Right atrium auricular region (tissue), 2 donors: ENCODE results near the gene NOS1. TPM values are rescaled to one million over a fixed set of nuclear protein-coding genes. Genes with fewer than 3 reads are reported as not detected.
A peak's percentile ranks its signal among the peaks of the same experiment; 100 is the strongest.

Source experiments
- DNase-seq: peaks from one replicate; pipeline ENCODE4 v3.0.0-alpha.2; 2019; ENCODE audit warnings: low spot score
- H3K27ac ChIP-seq, 2 donors: fragments of 200-600 bp; sonication (generic); 1 replicate in 1 of 2; 2 replicates in 1 of 2; pipeline ENCODE4 v1.5.1; 2016 to 2019
- H3K27me3 ChIP-seq, 2 donors: fragments of 200-600 bp; sonication (generic); one replicate each; pipeline versions ENCODE4 v1.5.1 to v1.6.0; 2017 to 2019
- H3K36me3 ChIP-seq: fragments of 200-600 bp; sonication (generic); one replicate; pipeline ENCODE4 v1.5.1; 2016
- H3K4me1 ChIP-seq, 2 donors: fragments of 200-600 bp; sonication (generic); one replicate each; pipeline versions ENCODE4 v1.5.1 to v1.6.0; 2017 to 2019
- H3K4me3 ChIP-seq, 2 donors: fragments of 200-600 bp; sonication (generic); 1 replicate in 1 of 2; 2 replicates in 1 of 2; pipeline ENCODE4 v1.5.1; 2017 to 2019; ENCODE audit warnings: mild to moderate bottlenecking in 1 of 2, moderate library complexity in 1 of 2
- H3K9me3 ChIP-seq, 2 donors: fragments of 200-600 bp; sonication (generic); one replicate each; pipeline ENCODE4 v1.5.1; 2019
- total RNA-seq, 2 donors: library from RNA; depleted of rRNA; stranded (reverse); fragments of >200 nt; gene quantifications; one replicate each; pipeline ENCODE4 v1.1.0, GENCODE V29; 2016
- TF ChIP-seq, protein P1 (sequence below), 2 donors: fragments of 200-600 bp; sonication (generic); IDR thresholded peaks; one replicate each; pipeline ENCODE4 v1.5.1; 2019; ENCODE audit warnings: antibody characterized with exemption in 2 of 2

Gene NOS1
- total RNA-seq, 2 donors from 2014 or later: 0.04 to 0.67 TPM

DNA sequence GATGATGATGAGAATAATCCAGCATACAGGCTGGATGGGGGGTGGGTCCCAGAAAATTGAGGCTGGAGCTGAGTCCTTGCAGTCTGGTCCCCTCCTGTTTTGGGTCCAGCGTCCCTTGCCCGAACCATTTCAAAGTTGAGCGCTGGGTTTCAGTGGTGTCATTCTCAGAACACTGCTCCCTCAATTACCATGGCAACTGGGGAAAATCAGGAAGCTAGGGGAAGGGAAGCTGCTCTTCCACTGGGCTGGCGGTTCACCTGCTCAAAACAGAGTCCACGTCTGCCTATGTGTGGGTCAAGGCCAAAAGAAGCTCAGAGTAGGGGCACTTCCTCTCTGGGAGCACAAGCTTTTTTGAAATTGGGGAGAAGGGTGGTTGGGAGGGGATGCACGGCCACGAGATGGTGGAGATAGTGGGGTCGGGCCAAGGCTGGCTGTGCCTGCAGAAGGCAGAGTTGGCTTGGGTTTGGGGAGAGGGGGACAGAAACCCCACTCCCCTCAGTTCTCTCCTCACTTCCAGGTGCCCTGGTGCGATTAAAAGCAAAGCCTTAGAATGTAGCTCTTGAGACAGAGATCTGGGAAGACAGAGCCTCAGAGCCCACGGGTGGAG, 1.7 kb upstream of the NOS1 start:
- H3K4me3 ChIP-seq: no peak overlapping the region
- H3K27ac ChIP-seq: no peak overlapping the region
- no peaks in the 10 kb centered on the region for H3K9me3 ChIP-seq
- TF ChIP-seq, protein P1, sequence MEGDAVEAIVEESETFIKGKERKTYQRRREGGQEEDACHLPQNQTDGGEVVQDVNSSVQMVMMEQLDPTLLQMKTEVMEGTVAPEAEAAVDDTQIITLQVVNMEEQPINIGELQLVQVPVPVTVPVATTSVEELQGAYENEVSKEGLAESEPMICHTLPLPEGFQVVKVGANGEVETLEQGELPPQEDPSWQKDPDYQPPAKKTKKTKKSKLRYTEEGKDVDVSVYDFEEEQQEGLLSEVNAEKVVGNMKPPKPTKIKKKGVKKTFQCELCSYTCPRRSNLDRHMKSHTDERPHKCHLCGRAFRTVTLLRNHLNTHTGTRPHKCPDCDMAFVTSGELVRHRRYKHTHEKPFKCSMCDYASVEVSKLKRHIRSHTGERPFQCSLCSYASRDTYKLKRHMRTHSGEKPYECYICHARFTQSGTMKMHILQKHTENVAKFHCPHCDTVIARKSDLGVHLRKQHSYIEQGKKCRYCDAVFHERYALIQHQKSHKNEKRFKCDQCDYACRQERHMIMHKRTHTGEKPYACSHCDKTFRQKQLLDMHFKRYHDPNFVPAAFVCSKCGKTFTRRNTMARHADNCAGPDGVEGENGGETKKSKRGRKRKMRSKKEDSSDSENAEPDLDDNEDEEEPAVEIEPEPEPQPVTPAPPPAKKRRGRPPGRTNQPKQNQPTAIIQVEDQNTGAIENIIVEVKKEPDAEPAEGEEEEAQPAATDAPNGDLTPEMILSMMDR (IDR thresholded peaks at IDR 0.05): no peak
- no peak for DNase-seq
- H3K27me3 ChIP-seq: peaks cover 0 to 16% of the 10 kb centered on the region in 2 donors
- H3K36me3 ChIP-seq: no peaks in the 10 kb centered on the region
- peaks cover 0 to 9% of the 10 kb centered on the region in 2 donors for H3K4me1 ChIP-seq

DNA sequence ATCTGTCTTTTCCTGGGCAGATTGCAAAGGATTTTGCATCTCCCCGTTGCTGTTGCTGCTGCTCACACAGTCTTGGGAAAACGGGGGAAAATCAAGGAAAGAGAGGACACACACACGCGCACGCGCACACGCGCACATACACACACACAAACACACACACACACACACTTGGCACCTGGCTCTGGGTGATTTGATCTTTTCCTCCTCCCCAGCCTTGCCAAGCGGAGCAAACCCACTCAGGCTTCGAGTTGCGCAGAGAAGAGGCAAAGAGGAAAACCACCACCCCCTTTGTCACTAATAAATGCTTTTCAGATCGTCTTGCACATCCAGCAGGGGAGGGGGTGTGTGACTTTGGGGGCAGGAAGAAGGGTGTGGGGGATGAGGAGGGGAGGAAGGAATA, 965 bp upstream of the NOS1 start:
- no peaks in the 10 kb centered on the region for H3K36me3 ChIP-seq
- peaks cover 0 to 9% of the 10 kb centered on the region in 2 donors for H3K4me1 ChIP-seq
- TF ChIP-seq, protein P1 (IDR thresholded peaks at IDR 0.05): no peak
- H3K27me3 ChIP-seq: peaks cover 0 to 16% of the 10 kb centered on the region in 2 donors
- no peak overlapping the region for H3K4me3 ChIP-seq
- no peaks in the 10 kb centered on the region for H3K9me3 ChIP-seq
- DNase-seq: no peak
- H3K27ac ChIP-seq: no peak overlapping the region

DNA sequence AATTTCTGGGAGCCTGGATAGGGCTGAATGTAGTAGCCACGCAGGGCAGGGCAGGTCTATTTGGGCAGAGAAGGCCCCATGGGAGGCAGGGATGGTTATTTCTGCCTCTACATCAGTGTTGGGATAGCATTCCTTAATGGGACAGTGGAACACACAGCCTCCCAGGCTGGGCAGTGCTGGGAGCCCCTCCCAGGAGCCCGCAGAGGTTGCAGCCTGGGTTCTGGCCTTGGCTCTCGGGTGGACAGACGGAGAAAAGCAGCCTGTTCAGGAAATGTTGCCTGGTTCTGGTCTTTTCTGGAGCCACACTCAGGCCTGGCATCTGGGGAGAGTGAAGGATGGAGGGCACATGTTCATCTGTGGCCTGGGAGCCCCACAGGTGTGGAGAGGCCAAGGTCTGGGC, 479 bp upstream of the NOS1 start:
- Histone ChIP-seq H3K27ac (no peak overlapping the region), H3K36me3 (no peaks in the 10 kb centered on the region), H3K27me3 (peaks cover 0 to 16% of the 10 kb centered on the region in 2 donors), H3K4me3 (no peak overlapping the region), H3K9me3 (no peaks in the 10 kb centered on the region), H3K4me1 (peaks cover 0 to 9% of the 10 kb centered on the region in 2 donors)
- TF ChIP-seq, protein P1 (IDR thresholded peaks at IDR 0.05): no peak
- DNase-seq: no peak

DNA sequence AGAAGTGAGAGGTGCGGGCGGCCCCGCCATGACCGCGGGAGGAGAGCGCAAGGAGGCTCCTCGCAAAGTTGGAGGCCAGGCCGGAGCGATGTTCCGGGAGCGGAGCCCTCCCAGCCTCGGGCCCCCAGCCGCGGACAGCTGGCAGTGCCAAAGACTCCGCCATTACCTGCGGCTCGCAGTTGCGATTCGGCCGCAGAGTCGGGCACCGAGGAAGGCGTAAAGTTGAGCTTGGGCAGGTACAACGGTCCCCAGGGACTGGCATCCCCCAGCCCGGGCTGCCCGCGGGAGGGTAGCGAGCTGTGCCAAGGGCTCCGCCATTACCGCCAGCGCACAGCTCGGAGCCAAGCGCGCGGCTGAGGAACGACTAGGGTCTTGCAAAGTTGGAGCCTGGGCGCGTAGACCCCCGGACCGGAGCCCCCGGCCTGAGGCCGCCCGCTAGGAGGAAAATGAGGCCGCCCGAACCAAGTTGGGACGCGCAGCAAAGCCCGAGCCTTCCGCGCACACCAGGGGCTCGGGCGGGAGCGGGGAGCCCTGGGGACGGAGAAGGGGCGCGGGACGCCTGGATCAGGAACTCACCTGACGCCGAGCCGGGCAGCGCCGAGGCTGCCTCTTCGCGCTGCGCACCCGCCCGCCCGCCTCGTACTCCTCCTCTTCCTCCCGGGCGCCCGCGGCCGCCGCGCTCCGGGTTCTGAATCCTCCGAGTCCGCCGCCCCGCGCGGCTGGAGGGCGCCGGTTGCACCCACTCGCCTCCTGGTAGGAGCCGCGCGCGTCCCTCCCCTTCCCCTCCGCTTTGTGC, 677 bp downstream of the NOS1 start:
- no peak overlapping the region for H3K27ac ChIP-seq
- peaks cover 0 to 9% of the 10 kb centered on the region in 2 donors for H3K4me1 ChIP-seq
- H3K36me3 ChIP-seq: no peaks in the 10 kb centered on the region
- no peaks in the 10 kb centered on the region for H3K9me3 ChIP-seq
- peak overlapping the region in 1 of 2 donors; percentile 30 for H3K4me3 ChIP-seq
- DNase-seq: no peak
- peaks cover 0 to 16% of the 10 kb centered on the region in 2 donors for H3K27me3 ChIP-seq
- TF ChIP-seq, protein P1 (IDR thresholded peaks at IDR 0.05): no peak

DNA sequence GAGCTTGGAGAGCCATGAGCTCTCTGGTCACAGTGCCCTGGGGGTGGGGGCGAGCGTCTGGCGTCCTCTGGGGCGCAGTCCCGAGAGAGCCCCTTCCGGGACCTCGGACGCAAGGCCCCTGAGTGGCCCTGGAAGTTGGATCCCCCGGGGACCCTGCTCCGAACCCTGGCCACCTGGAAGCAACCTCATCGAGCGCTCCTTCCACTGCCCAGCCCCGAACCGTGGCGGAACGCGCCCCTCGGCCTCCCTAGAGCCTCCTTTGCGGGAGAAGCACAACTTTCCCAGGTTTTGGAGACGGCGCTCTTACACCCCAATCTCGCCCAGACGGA, 1.2 kb downstream of the NOS1 start:
- peaks cover 0 to 16% of the 10 kb centered on the region in 2 donors for H3K27me3 ChIP-seq
- peaks cover 0 to 9% of the 10 kb centered on the region in 2 donors for H3K4me1 ChIP-seq
- H3K4me3 ChIP-seq: peak overlapping the region in 1 of 2 donors; percentile 30
- no peaks in the 10 kb centered on the region for H3K9me3 ChIP-seq
- DNase-seq: no peak
- H3K27ac ChIP-seq: no peak overlapping the region
- no peaks in the 10 kb centered on the region for H3K36me3 ChIP-seq
- TF ChIP-seq, protein P1 (IDR thresholded peaks at IDR 0.05): no peak
